Prostate gland (tissue), 2 donors: ENCODE results near the gene DUSP1.

Experiments
- POLR2A ChIP-seq: fragments of 450-650 bp; IDR thresholded peaks from one replicate; pipeline ENCODE4 v1.6.1; 2016; ENCODE audit warnings: antibody characterized with exemption, mild to moderate bottlenecking
- TF ChIP-seq, protein P1 (sequence below), 4 experiments: fragments of 200-600 bp in 2 of 4; fragments of 450-650 bp in 2 of 4; sonication (generic) in 2 of 4; IDR thresholded peaks; 1 replicate in 3 of 4; 2 replicates in 1 of 4; pipeline ENCODE4 v1.5.1; 2016 to 2019; ENCODE audit warnings: antibody characterized with exemption in 4 of 4, mild to moderate bottlenecking in 2 of 4, moderate library complexity in 2 of 4

DNA sequence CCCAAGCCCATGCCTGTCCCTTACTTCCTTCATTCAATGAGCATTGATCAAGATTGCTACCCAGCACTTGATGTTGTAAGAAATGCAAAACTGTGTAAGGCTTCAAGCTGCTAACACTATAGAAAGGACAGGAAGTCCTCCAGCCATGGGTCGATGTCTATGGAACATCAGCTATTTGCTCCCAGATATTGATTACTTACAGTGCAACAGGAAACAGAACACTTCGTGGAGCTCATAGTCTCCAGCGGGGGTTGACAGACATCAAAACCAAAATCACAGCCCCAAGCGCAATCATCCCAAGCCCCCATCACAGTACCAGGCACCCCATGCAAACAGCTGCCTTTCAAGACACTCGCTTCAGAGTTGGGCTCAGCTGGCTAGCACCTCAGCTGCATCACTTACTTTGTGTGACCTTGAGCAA lies 26.8 kb upstream of the DUSP1 start:
- TF ChIP-seq POLR2A: no peak
- TF ChIP-seq, protein P1, sequence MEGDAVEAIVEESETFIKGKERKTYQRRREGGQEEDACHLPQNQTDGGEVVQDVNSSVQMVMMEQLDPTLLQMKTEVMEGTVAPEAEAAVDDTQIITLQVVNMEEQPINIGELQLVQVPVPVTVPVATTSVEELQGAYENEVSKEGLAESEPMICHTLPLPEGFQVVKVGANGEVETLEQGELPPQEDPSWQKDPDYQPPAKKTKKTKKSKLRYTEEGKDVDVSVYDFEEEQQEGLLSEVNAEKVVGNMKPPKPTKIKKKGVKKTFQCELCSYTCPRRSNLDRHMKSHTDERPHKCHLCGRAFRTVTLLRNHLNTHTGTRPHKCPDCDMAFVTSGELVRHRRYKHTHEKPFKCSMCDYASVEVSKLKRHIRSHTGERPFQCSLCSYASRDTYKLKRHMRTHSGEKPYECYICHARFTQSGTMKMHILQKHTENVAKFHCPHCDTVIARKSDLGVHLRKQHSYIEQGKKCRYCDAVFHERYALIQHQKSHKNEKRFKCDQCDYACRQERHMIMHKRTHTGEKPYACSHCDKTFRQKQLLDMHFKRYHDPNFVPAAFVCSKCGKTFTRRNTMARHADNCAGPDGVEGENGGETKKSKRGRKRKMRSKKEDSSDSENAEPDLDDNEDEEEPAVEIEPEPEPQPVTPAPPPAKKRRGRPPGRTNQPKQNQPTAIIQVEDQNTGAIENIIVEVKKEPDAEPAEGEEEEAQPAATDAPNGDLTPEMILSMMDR (IDR thresholded peaks at IDR 0.05): no peak
